GM23248 (cell line): Measurements from ENCODE around the gene RMI2. TPM values are rescaled to one million over a fixed set of nuclear protein-coding genes. Genes with fewer than 3 reads are reported as not detected.

Experiments used
- DNase-seq: peaks from one replicate; pipeline ENCODE4 v3.0.0-alpha.2; 2015
- H2AFZ ChIP-seq: fragments of 200-600 bp; sonication (generic); 2 replicates; pipeline ENCODE4 v1.6.1; 2016; ENCODE audit warnings: antibody characterized with exemption
- H3F3A ChIP-seq: fragments of 200-600 bp; sonication (generic); 2 replicates; pipeline ENCODE4 v1.6.1; 2016; ENCODE audit warnings: mild to moderate bottlenecking, antibody characterized with exemption, mixed run types; ENCODE audit not compliant: insufficient read depth
- H3K27ac ChIP-seq: fragments of 200-600 bp; sonication (generic); 2 replicates; pipeline ENCODE4 v1.5.1; 2016; ENCODE audit warnings: mild to moderate bottlenecking
- H3K27me3 ChIP-seq: fragments of 200-600 bp; sonication (generic); replicated peaks from 2 replicates; pipeline ENCODE4 v1.6.1; 2016; ENCODE audit warnings: mild to moderate bottlenecking; ENCODE audit not compliant: insufficient read depth
- H3K36me3 ChIP-seq: fragments of 200-600 bp; sonication (generic); 2 replicates; pipeline ENCODE4 v1.6.1; 2016; ENCODE audit warnings: low read depth, mild to moderate bottlenecking
- H3K4me1 ChIP-seq: fragments of 200-600 bp; sonication (generic); 2 replicates; pipeline ENCODE4 v1.6.1; 2016; ENCODE audit warnings: mild to moderate bottlenecking; ENCODE audit not compliant: insufficient read depth
- H3K4me2 ChIP-seq: fragments of 200-600 bp; sonication (generic); one replicate; pipeline ENCODE4 v1.6.1; 2016; ENCODE audit warnings: mild to moderate bottlenecking; ENCODE audit not compliant: unreplicated experiment
- H3K4me3 ChIP-seq: fragments of 200-600 bp; sonication (generic); 2 replicates; pipeline ENCODE4 v1.5.1; 2016; ENCODE audit warnings: mild to moderate bottlenecking
- H3K79me2 ChIP-seq: fragments of 200-600 bp; sonication (generic); 2 replicates; pipeline ENCODE4 v1.6.1; 2016; ENCODE audit warnings: mild to moderate bottlenecking; ENCODE audit not compliant: insufficient read depth
- H3K9ac ChIP-seq: fragments of 200-600 bp; sonication (generic); 2 replicates; pipeline ENCODE4 v1.6.1; 2016; ENCODE audit warnings: mild to moderate bottlenecking
- H3K9me2 ChIP-seq: fragments of 200-600 bp; sonication (generic); 2 replicates; pipeline ENCODE4 v1.6.1; 2016; ENCODE audit warnings: mixed run types, mild to moderate bottlenecking, moderate library complexity; ENCODE audit not compliant: insufficient read depth
- H3K9me3 ChIP-seq: fragments of 200-600 bp; sonication (generic); one replicate; pipeline ENCODE4 v1.6.1; 2017; ENCODE audit warnings: low read depth
- H4K20me1 ChIP-seq: fragments of 200-600 bp; sonication (generic); 2 replicates; pipeline ENCODE4 v1.6.0; 2016; ENCODE audit not compliant: insufficient read depth
- EZH2 ChIP-seq: fragments of 200-600 bp; sonication (generic); IDR thresholded peaks from 2 replicates; pipeline ENCODE4 v1.6.1; 2018; ENCODE audit warnings: antibody characterized with exemption, mild to moderate bottlenecking; ENCODE audit not compliant: insufficient read depth, poor library complexity, severe bottlenecking
- EZH2phosphoT487 ChIP-seq: fragments of 200-600 bp; sonication (generic); IDR thresholded peaks from 2 replicates; pipeline ENCODE4 v1.6.1; 2018; ENCODE audit warnings: antibody characterized with exemption, moderate library complexity, mild to moderate bottlenecking, low read depth; ENCODE audit not compliant: insufficient read depth
- WGBS, 2 experiments: methylation state at CpG; one replicate each; pipeline ENCODE4 v1.1.6; 2015 to 2017; ENCODE audit warnings: low lambda C conversion rate in 2 of 2, low coverage in 1 of 2; ENCODE audit errors: missing lambda C conversion rate in 2 of 2; 5-methylcytosine and 5-hydroxymethylcytosine counted together
- in situ Hi-C: fragments of 300-500 bp; cut with MboI; formaldehyde crosslinking; loops from 2 replicates; pipeline ENCODE4 v1.15.0; 2020
- microRNA-seq: library from miRNA; unstranded; fragments of <30 nt; microRNA quantifications from one replicate; pipeline ENCODE4, GENCODE V29; 2016; ENCODE audit warnings: borderline number of aligned reads
- polyA plus RNA-seq: library from polyadenylated mRNA; unstranded; fragments of >200 nt; fragmentation: Nextera tagmentation; extraction: Ambion mirVana; gene quantifications from 2 replicates; pipeline ENCODE4 v1.2.1, GENCODE V29; 2016
- small RNA-seq: library from RNA; depleted of rRNA; stranded (forward); fragments of <200 nt; gene quantifications from one replicate; pipeline ENCODE3, GENCODE V24; 2014; ENCODE audit warnings: low read depth, low replicate concordance
- total RNA-seq: library from RNA; depleted of rRNA; stranded (reverse); fragments of >200 nt; shearing (Covaris generic); gene quantifications from 2 replicates; pipeline ENCODE4 v1.2.3, GENCODE V29; 2014; rRNA removed

The RMI2 gene
- total and polyA plus RNA-seq, 2 experiments from 2014 or later, result 8.5 to 11.9 TPM

- H4K20me1 ChIP-seq, result no peaks in the 10 kb centered on the region
- H3K4me3 ChIP-seq, result no peak overlapping the region
- DNase-seq, result no peak
- no peak overlapping the region for H3K4me2 ChIP-seq
- H3K79me2 ChIP-seq, result no peaks in the 10 kb centered on the region
- H3K36me3 ChIP-seq, result no peaks in the 10 kb centered on the region
- WGBS, 2 experiments, result 85 to 88% methylated on average over 20 to 22 of the region's 22 CpGs
- no peaks in the 10 kb centered on the region for H3K27me3 ChIP-seq
- H3K9me3 ChIP-seq, result no peaks in the 10 kb centered on the region
- no peaks in the 10 kb centered on the region for H3F3A ChIP-seq
- no peaks in the 10 kb centered on the region for H3K9me2 ChIP-seq
- no peaks in the 10 kb centered on the region for H3K4me1 ChIP-seq
- H3K9ac ChIP-seq, result no peak overlapping the region
- TF ChIP-seq EZH2 (no peak), EZH2phosphoT487 (no peak)
- in situ Hi-C loops, result loop anchor here (10.0 kb wide), 1 partner anchor 325 kb away; no protein-coding TSS in a partner anchor
- H2AFZ ChIP-seq, result no peak overlapping the region
- H3K27ac ChIP-seq, result no peak overlapping the region
Observed at GRCh38 chr16:11399261-11399831, 54.1 kb downstream of the RMI2 start.

GRCh38 chr16:11400076-11400475, 54.8 kb downstream of the RMI2 start:
- WGBS, 2 experiments, result 77 to 88% methylated on average over 3 to 7 of the region's 7 CpGs

More at GRCh38 chr16:11400076-11400475, 54.8 kb downstream of the RMI2 start:
- no peaks in the 10 kb centered on the region for H3K4me1 ChIP-seq
- no peaks in the 10 kb centered on the region for H4K20me1 ChIP-seq
- H3K27ac ChIP-seq, result no peak overlapping the region
- no peaks in the 10 kb centered on the region for H3K27me3 ChIP-seq
- no peak overlapping the region for H3K9ac ChIP-seq
- no peak overlapping the region for H2AFZ ChIP-seq
- no peak overlapping the region for H3K4me3 ChIP-seq
- H3K9me2 ChIP-seq, result no peaks in the 10 kb centered on the region
- DNase-seq, result no peak
- in situ Hi-C loops, result loop anchor here (10.0 to 25.0 kb wide), 2 partner anchors 255 to 412 kb away; no protein-coding TSS in a partner anchor
- no peak overlapping the region for H3K4me2 ChIP-seq
- H3K36me3 ChIP-seq, result no peaks in the 10 kb centered on the region
- H3K9me3 ChIP-seq, result no peaks in the 10 kb centered on the region
- H3F3A ChIP-seq, result no peaks in the 10 kb centered on the region
- TF ChIP-seq EZH2, result no peak
- no peak for TF ChIP-seq EZH2phosphoT487
- no peaks in the 10 kb centered on the region for H3K79me2 ChIP-seq

Small RNA genes lying within 50 kb of the gene (microRNA-seq; reads per million reads assigned to microRNA genes)
- not detected for gene MIR548H2

Small RNA genes lying within 50 kb of the gene (small RNA-seq; reads per million reads assigned to genes)
- gene AC099489.2 (not detected), gene MIR548H2 (not detected), gene RF00019 (not detected)

Other genes starting within 250 kb of the RMI2 start
- 1.4 and 2.0 TPM in 2 replicates for gene SOCS1, start 89.3 kb upstream of the RMI2 start, total RNA-seq
- gene SOCS1, start 89.3 kb upstream of the RMI2 start, polyA plus RNA-seq, result 1.6 and 2.3 TPM in 2 replicates
- gene TNP2, start 76.1 kb upstream of the RMI2 start, total RNA-seq, result not detected in 2 replicates
- not detected in 2 replicates for gene TNP2, start 76.1 kb upstream of the RMI2 start, polyA plus RNA-seq
- gene PRM3, start 71.8 kb upstream of the RMI2 start, total RNA-seq, result not detected in 2 replicates
- gene PRM3, start 71.8 kb upstream of the RMI2 start, polyA plus RNA-seq, result not detected in 2 replicates
- not detected in 2 replicates for gene PRM2, start 69.0 kb upstream of the RMI2 start, total RNA-seq
- gene PRM2, start 69.0 kb upstream of the RMI2 start, polyA plus RNA-seq, result not detected in 2 replicates
- gene PRM1, start 64.1 kb upstream of the RMI2 start, total RNA-seq, result not detected in 2 replicates
- not detected in 2 replicates for gene PRM1, start 64.1 kb upstream of the RMI2 start, polyA plus RNA-seq
- 83.2 and 92.1 TPM in 2 replicates for gene LITAF, start 241.5 kb downstream of the RMI2 start, total RNA-seq
- 150 and 159 TPM in 2 replicates for gene LITAF, start 241.5 kb downstream of the RMI2 start, polyA plus RNA-seq